ENCODE measurements around the gene ZBP1.

The ZBP1 gene

GRCh38 chr20:57658447-57658832 lies 38.2 kb upstream of the ZBP1 start:
- no peak for DNase-seq

GRCh38 chr20:57657535-57658446 lies 37.6 kb upstream of the ZBP1 start:
- peak; percentile 39 for DNase-seq

GRCh38 chr20:57656821-57657534 lies 36.8 kb upstream of the ZBP1 start:
- DNase-seq: peak; percentile 18

GRCh38 chr20:57656252-57656820 lies 36.1 kb upstream of the ZBP1 start:
- DNase-seq: peak; percentile 18

GRCh38 chr20:57655809-57656155 lies 35.6 kb upstream of the ZBP1 start:
- DNase-seq: peak; percentile 4

- DNase-seq: peak; percentile 28
Measured at GRCh38 chr20:57654998-57655808, 35.0 kb upstream of the ZBP1 start.

GRCh38 chr20:57654363-57654997 lies 34.3 kb upstream of the ZBP1 start:
- peak; percentile 66 for DNase-seq

- no peak for DNase-seq
Measured at GRCh38 chr20:57653910-57654309, 33.7 kb upstream of the ZBP1 start.

GRCh38 chr20:57653546-57653900 lies 33.3 kb upstream of the ZBP1 start:
- DNase-seq: peak; percentile 18

GRCh38 chr20:57652606-57653545 lies 32.6 kb upstream of the ZBP1 start:
- peak; percentile 25 for DNase-seq

- peak; percentile 20 for DNase-seq
Measured at GRCh38 chr20:57651881-57652605, 31.8 kb upstream of the ZBP1 start.

- peak; percentile 16 for DNase-seq
Measured at GRCh38 chr20:57650756-57651483, 30.7 kb upstream of the ZBP1 start.

GRCh38 chr20:57650266-57650665 lies 30.0 kb upstream of the ZBP1 start:
- peak; percentile 12 for DNase-seq

- DNase-seq: peak; percentile 20
Measured at GRCh38 chr20:57649617-57650015, 29.4 kb upstream of the ZBP1 start.

- DNase-seq: peak; percentile 17
Measured at GRCh38 chr20:57648878-57649616, 28.8 kb upstream of the ZBP1 start.

GRCh38 chr20:57647933-57648785 lies 27.9 kb upstream of the ZBP1 start:
- peak; percentile 4 for DNase-seq

- DNase-seq: peak; percentile 19
Measured at GRCh38 chr20:57647006-57647932, 27.0 kb upstream of the ZBP1 start.
